ENCODE measurements around the gene ZNF514.

GRCh38 chr2:95179451-95179850 lies 19.8 kb upstream of the ZNF514 start:
- TF ChIP-seq CTCF (IDR thresholded peaks at IDR 0.05) = no peak
- no peak for TF ChIP-seq POLR2A (IDR thresholded peaks at IDR 0.05)

Measured in right lobe of liver (tissue), 4 donors.